D341Med (cell line): ENCODE measurements around the gene URB2.

ENCODE experiments used
- DNase-seq: peaks from one replicate; pipeline ENCODE4 v3.0.0; 2012; ENCODE audit warnings: low spot score

The URB2 gene

GRCh38 chr1:229645324-229645993 lies 19.4 kb downstream of the URB2 start:
- no peak for DNase-seq

DNA sequence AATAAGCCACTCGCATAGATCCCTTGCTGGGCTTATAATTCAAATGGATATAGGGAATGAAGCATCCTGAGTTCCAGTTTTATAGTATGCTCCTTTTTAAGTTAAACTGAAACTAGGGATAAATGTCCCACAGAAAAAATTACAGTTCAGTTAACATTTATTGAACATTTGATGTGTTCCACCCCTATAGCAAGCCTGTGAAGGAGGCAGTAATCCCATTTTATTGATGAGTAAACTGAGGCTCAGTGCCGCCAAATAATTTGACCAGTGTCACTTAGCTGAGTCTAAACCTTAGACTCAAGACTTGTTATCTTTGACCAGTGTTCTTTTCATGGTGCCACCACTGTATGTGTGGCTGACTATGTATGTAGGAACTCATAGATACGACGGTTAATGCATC lies 22.4 kb downstream of the URB2 start:
- no peak for DNase-seq

DNA sequence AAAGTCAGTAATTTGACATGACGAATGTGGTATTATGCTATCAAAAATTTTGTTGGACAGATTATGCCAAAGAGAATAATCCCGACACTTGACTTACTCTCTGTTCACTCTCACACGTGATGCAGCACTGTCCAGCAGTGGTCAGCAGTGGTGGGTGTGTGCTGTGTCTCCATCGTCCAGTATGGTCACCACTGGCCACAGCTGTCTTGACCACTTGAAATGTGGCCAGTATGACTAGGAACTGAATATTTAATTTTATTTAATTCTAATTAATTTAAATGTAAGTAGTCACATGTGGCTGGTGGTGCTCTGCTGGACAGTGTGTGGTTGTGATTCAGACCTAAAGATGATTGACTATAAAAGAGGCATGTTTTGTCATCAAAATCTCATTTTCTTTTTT lies 24.0 kb downstream of the URB2 start:
- no peak for DNase-seq

DNA sequence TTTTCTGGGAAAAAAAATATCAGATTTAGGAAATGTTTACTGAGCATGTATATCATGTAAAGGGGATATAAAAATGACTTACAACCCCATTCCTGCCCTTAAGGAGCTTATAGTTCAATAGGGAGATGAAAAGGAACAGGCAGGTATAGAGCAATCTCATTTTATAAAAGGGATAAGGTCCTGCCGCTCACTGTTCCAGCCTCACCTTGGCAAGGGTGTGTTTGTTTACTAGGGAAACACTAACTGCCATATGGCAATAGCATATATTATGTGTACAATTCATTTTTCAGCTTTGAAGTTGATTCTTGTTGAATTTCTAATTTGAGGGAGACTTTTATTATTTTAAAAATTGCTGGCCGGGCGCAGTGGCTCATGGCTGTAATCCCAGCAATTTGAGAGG lies 25.5 kb downstream of the URB2 start:
- no peak for DNase-seq

DNA sequence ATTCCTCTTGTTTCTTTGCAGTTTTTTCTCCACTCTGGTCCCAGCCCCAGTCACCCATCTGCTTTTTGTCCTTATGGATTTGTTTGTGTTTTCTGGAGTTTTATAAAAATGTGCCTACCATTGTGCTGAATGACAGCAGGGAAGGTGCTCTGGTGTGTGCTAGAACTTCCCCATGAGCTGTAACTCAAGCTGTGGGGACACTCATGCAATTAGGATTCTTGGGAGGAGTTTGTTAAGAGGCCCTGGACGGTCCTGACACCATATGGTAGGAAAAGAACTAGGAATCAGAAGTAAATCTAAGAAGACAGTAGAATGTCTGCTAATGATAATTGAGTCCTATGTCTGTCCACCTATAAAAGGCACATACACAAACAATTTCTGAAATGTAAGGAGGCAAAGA lies 27.4 kb downstream of the URB2 start:
- no peak for DNase-seq

DNA sequence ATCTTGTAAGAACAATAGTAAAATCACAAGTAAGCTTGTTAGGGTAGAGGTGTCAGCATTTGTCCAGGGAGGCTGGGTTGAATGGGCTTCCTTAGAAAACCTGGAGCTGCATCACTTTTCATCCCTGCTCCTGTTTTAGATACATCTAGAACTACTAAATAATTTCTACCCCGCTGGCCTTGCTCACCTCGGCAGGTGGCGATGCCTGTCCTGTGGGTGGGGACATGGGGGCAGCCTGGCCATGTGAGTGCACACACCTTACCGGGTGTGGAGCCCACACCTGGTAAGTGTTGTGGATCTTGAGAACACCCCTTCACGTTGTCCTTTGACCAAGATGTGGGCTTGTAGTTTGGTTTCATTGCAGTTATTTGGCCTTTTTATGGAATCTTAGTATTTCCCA lies 29.7 kb downstream of the URB2 start:
- DNase-seq: no peak

DNA sequence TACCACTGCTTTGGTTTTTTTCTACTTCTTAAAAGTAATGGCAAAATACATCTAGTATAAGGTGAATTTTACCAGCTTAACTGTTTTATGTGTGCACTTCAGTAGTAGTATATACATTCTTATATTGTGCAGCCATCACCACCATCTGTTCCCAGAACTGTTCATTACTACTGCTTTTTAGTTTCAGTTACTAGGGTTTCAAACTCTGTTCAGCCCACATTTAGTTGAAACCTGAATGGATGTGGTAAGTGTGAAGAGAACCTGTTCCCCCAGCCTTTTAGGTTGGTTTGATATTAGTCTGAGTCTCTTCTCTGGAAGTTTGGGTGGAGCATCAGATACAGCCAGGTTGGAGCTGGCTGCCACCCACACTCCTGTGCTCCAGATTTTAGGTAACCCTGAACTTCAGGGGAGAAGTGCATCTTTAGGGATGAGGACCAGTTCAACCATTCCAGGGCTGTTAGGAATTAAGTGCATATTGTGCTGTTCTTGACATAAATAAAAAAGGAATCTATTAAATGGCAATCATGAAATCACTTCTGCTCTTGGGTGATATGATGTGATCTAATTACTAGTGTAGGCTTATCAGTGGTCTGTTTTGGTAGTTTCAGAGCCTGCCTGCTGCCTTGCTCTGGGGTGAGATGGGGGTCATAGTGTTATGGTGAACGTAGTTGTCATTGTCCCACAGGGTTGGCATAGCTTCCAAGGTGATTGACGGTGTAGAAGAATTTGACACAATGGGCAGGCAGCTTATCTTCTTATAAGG lies 32.1 kb downstream of the URB2 start:
- no peak for DNase-seq

- peak; percentile 93 for DNase-seq
These were observed 35.2 kb downstream of the URB2 start for GRCh38 chr1:229661022-229661877.

DNA sequence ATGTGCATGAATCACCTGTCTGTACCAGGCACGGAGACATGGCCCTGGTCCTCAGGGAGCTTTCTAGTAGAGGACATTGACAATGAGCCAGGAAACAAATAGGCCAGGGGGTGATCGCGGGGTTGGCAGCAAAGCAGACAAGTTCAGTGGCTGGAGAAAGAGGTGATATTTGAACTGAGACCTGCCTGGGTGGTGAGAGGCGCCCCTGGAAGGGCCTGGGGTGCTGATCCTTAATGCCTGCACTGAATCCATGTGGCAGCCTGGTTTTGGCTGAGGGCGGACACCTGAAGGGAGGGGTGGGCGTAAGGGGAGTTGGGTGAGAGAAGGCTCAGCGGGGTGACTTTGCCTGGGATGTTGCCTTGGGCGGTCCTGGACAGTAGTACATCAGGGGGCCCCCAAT lies 35.9 kb downstream of the URB2 start:
- DNase-seq: no peak

- DNase-seq: peak; percentile 77
These were observed 38.2 kb downstream of the URB2 start for GRCh38 chr1:229664133-229664689.

GRCh38 chr1:229665912-229666558 lies 40.0 kb downstream of the URB2 start:
- DNase-seq: no peak

DNA sequence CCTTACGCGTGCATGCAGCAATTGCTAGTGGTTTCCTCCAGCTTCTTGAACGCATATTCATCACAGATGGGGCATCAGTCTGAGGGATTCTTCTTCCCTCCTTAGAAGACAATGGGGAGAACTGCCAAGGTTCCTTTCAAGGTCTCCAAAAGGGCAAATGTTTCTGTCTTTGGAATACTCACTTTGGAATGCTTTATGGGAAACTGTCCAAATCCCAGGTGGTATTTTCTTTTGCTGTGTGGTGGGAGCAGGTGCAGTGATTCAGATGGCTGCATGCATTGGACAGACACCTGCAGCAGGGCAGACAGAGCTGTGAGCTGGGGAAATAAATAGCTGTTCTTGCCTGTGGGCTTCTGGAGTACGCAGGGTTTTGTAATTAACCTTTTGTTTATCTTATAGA lies 40.5 kb downstream of the URB2 start:
- DNase-seq: no peak

DNA sequence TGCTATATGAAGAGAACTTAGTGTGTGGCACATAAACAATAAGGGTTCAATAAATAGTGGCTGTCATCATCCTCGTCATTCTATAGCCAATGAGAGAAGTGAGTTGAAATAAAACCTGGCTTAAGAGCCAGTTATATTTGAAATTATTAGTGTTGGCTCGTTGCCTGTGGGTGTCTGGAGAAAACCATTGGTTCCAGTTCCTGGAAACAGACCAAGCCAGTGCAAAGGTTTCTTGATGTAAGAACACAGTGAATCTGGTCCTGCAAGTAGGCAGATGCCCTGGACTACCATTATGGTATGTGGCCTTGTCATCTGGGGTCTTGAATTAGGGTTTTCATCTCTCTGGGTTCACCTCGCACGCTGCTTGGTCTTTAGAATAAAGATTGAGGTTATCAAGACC lies 43.3 kb downstream of the URB2 start:
- DNase-seq: no peak

GRCh38 chr1:229671310-229671709 lies 45.3 kb downstream of the URB2 start:
- no peak for DNase-seq

GRCh38 chr1:229672246-229672645 lies 46.2 kb downstream of the URB2 start:
- no peak for DNase-seq

- DNase-seq: no peak
These were observed 48.0 kb downstream of the URB2 start for GRCh38 chr1:229674042-229674441.

DNA sequence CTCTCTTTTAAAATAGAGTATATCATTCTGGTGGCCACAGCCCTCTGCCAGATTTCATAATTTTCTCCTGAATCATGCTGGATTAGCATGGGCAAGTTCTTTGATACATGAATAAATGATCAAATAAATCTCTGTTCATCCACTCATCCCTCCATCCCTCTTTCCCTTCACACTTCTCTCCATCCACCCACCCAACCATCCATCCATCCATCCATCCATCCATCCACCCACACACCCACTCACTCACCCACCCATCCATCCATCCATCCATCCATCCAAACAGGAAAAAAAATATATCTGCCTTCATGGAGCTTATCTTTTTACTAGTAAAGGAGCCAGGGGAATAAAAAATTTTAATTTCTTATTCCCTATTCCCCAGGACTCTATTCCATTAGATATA lies 49.3 kb downstream of the URB2 start:
- no peak for DNase-seq

- no peak for DNase-seq
These were observed 59.1 kb downstream of the URB2 start for GRCh38 chr1:229685149-229685548.

GRCh38 chr1:229689273-229689672 lies 63.2 kb downstream of the URB2 start:
- DNase-seq: no peak

DNA sequence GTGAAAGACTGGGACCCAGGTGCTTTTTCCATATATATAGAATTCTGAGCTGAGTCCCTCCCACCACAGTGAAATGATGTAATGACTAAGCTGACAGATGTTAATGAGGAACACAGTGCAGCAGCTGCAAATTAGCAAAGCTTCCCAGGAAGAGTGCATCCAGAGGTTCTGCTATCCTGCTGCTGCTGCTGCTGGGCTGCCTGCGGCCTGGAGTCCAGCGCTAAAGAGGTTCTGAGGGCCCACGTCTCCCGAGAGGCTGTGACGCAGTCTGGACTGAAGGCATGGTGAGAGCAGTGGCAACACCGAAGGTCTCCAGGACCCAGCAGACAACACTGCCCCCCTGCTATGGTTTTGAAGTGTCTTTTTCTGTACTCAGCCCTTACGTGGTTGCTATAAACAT lies 63.9 kb downstream of the URB2 start:
- DNase-seq: no peak

- DNase-seq: no peak
These were observed 64.6 kb downstream of the URB2 start for GRCh38 chr1:229690662-229691061.

DNA sequence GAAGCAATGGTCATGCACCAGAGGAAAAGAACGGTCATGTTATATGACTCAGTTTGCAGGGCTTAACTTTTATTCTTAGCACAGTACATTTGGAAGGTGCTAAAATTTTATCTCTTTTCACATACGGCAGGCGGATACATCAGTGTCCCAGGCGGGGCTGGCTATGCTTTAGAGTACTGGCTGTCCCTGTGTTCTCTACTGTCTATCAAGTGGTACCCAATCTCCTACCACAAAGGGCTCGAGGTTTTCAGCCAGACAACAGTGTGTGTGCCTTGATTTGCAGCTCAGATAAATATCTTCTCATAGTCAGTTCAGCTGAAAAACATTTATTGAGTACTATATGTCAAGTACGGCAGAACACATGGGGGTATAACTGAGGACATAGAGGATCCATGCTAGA lies 65.3 kb downstream of the URB2 start:
- no peak for DNase-seq
